ENCODE results near the gene ANK3. TPM values are rescaled to one million over a fixed set of nuclear protein-coding genes. Genes with fewer than 3 reads are reported as not detected.

ANK3 gene
- total RNA-seq, 2 donors from 2014 or later, result 55.4 to 126 TPM

- peaks cover 11% of the 10 kb centered on the region in 2 donors for H3K4me1 ChIP-seq (ENCODE audit: control insufficient read depth in 1 of 2, low read depth in 2 of 2)
- no peaks in the 10 kb centered on the region for H3K36me3 ChIP-seq
- peak overlapping the region in 1 of 2 donors; percentile 61 for H3K27ac ChIP-seq
- ATAC-seq (ENCODE audit: insufficient number of reproducible peaks, low FRiP score, low read depth) (no peak), DNase-seq (ENCODE audit: low spot score) (no peak)
- no peak for TF ChIP-seq CTCF (IDR thresholded peaks at IDR 0.05)
- no peak overlapping the region for H3K4me3 ChIP-seq
- no peaks in the 10 kb centered on the region for H3K9me3 ChIP-seq
- H3K27me3 ChIP-seq (replicated peaks; ENCODE audit: insufficient read depth), result no peaks in the 10 kb centered on the region
Observed at GRCh38 chr10:60281792-60282353, 107.8 kb downstream of the ANK3 start.

DNA sequence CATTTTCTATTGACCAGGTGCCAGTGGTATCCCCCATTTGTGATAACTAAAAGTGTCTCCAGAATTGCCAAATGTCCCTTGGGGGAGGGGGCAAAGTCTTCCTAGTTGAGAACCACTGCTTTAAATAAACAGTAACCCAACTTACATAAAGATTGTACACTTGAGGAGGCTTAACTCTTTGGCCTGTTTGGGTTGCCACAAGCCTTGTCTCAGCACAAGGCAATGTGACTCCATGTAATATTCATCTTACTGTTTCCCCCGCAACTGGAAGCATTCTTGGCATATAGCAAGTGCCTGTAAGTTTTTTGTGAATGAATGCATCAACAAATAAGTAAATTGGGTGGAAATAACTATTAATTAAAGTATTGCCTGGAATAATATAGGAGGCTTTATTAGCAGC, 108.3 kb downstream of the ANK3 start:
- TF ChIP-seq CTCF (IDR thresholded peaks at IDR 0.05), result no peak

DNA sequence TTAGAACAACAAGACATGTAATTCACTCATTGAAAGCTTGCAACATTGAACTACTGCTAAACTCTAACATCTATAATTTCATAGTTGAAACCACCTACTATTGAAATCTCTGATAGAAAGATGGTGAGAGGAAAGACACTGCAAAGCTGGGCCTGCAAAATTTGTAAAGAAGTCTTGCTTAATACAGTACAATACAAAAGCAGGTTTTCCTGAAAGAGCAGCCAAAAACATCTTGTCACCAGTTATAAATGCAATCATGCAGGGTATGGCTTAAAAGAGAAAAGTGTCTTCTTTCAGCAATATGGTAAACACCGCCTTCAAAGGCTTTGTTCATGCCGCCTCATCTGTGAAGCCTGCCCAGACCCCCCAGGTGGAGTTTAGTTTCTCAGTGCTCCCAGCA, 109.2 kb downstream of the ANK3 start:
- no peak for TF ChIP-seq CTCF (IDR thresholded peaks at IDR 0.05)
- H3K9me3 ChIP-seq, result no peaks in the 10 kb centered on the region

More for the DNA sequence above, 108.3 kb downstream of the ANK3 start:
- H3K4me1 ChIP-seq (ENCODE audit: control insufficient read depth in 1 of 2, low read depth in 2 of 2), result peaks cover 6 to 9% of the 10 kb centered on the region in 2 donors
- DNase-seq (ENCODE audit: low spot score) (no peak), ATAC-seq (ENCODE audit: insufficient number of reproducible peaks, low FRiP score, low read depth) (no peak)
- H3K27me3 ChIP-seq (replicated peaks; ENCODE audit: insufficient read depth), result no peaks in the 10 kb centered on the region
- no peaks in the 10 kb centered on the region for H3K36me3 ChIP-seq
- H3K9me3 ChIP-seq, result no peaks in the 10 kb centered on the region
- no peak overlapping the region for H3K4me3 ChIP-seq
- H3K27ac ChIP-seq, result no peak overlapping the region

DNA sequence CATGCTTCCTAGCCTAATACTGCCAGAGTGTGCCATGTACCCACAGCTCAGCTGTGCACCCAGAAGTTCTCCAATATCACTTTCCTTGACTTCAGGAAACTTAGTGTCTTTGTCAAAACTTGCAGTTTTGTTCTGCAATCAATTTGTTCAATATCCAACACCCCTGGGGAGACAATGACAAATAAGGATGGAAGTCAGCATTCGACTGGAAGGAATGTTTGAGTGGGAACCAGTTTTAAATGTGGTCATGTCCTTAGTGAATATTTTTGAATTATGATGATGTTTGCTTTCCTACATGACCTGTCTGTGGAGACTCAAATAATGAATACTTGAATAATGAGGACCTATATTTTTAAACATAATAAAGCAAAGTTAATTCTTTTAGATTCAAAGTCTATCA, 112.0 kb downstream of the ANK3 start:
- H3K4me3 ChIP-seq, result no peak overlapping the region
- no peak for TF ChIP-seq CTCF (IDR thresholded peaks at IDR 0.05)
- H3K9me3 ChIP-seq, result no peaks in the 10 kb centered on the region
- no peaks in the 10 kb centered on the region for H3K36me3 ChIP-seq
- no peaks in the 10 kb centered on the region for H3K27me3 ChIP-seq (replicated peaks; ENCODE audit: insufficient read depth)
- no peak overlapping the region for H3K27ac ChIP-seq
- no peak for DNase-seq (ENCODE audit: low spot score)
- no peaks in the 10 kb centered on the region for H3K4me1 ChIP-seq (ENCODE audit: control insufficient read depth in 1 of 2, low read depth in 2 of 2)
- ATAC-seq (ENCODE audit: insufficient number of reproducible peaks, low FRiP score, low read depth), result no peak

More for the DNA sequence above, 109.2 kb downstream of the ANK3 start:
- no peaks in the 10 kb centered on the region for H3K27me3 ChIP-seq (replicated peaks; ENCODE audit: insufficient read depth)
- no peak overlapping the region for H3K27ac ChIP-seq
- no peak overlapping the region for H3K4me3 ChIP-seq
- DNase-seq (ENCODE audit: low spot score), result no peak
- peaks cover 6 to 9% of the 10 kb centered on the region in 2 donors for H3K4me1 ChIP-seq (ENCODE audit: control insufficient read depth in 1 of 2, low read depth in 2 of 2)
- H3K36me3 ChIP-seq, result no peaks in the 10 kb centered on the region
- no peak for ATAC-seq (ENCODE audit: insufficient number of reproducible peaks, low FRiP score, low read depth)

DNA sequence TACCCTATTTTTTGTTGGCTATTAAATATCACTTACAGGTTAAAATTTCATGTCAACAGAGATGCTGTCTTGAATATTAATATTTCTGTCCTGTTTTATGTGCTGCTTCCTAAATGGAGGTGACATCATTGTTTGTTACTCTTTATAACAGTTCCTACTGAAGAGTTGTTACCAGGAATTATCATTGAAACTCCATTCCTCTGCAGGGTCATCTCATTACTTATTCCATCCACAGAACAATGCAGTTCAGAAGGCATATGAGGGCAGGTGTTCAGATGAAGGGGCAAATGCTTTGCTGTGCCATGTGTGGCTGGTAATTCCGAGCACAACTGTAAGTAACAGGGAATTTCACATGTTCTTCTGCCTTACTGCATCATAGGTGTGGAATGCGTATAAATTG, 113.4 kb downstream of the ANK3 start:
- no peaks in the 10 kb centered on the region for H3K9me3 ChIP-seq
- H3K27ac ChIP-seq, result no peak overlapping the region
- no peaks in the 10 kb centered on the region for H3K4me1 ChIP-seq (ENCODE audit: control insufficient read depth in 1 of 2, low read depth in 2 of 2)
- H3K36me3 ChIP-seq, result no peaks in the 10 kb centered on the region
- ATAC-seq (ENCODE audit: insufficient number of reproducible peaks, low FRiP score, low read depth) (no peak), DNase-seq (ENCODE audit: low spot score) (no peak)
- no peak overlapping the region for H3K4me3 ChIP-seq
- no peak for TF ChIP-seq CTCF (IDR thresholded peaks at IDR 0.05)
- H3K27me3 ChIP-seq (replicated peaks; ENCODE audit: insufficient read depth), result no peaks in the 10 kb centered on the region

All from thoracic aorta (tissue), 2 donors.